Suprapubic skin (tissue), 4 donors: ENCODE results near the gene ZG16. TPM values are rescaled to one million over a fixed set of nuclear protein-coding genes. Genes with fewer than 3 reads are reported as not detected.
"Not testable (repeated sequence)": the region's sequence is repeated elsewhere in the genome, so short reads cannot be mapped to it uniquely, and the experiment has no call there.

Experiments used
- DNase-seq, 2 donors: peaks; one replicate each; pipeline ENCODE4 v3.0.0-alpha.2; 2019; ENCODE audit warnings: low spot score in 2 of 2
- H3K27ac ChIP-seq: fragments of 200-600 bp; sonication (generic); one replicate; pipeline ENCODE4 v1.5.1; 2019
- H3K27me3 ChIP-seq: fragments of 200-600 bp; sonication (generic); one replicate; pipeline ENCODE4 v1.5.1; 2019
- H3K36me3 ChIP-seq: fragments of 200-600 bp; sonication (generic); one replicate; pipeline ENCODE4 v1.5.1; 2019
- H3K4me1 ChIP-seq: fragments of 200-600 bp; sonication (generic); one replicate; pipeline ENCODE4 v1.5.1; 2019
- H3K4me3 ChIP-seq: fragments of 200-600 bp; sonication (generic); one replicate; pipeline ENCODE4 v1.5.1; 2019; ENCODE audit warnings: mild to moderate bottlenecking
- H3K9me3 ChIP-seq: fragments of 200-600 bp; sonication (generic); one replicate; pipeline ENCODE4 v1.5.1; 2019
- CTCF ChIP-seq, 2 donors: fragments of 200-600 bp in 1 of 2; fragments of 450-650 bp in 1 of 2; sonication (generic) in 1 of 2; IDR thresholded peaks; one replicate each; pipeline ENCODE4 v1.5.1; 2016 to 2019; ENCODE audit warnings: antibody characterized with exemption in 2 of 2, mild to moderate bottlenecking in 1 of 2, moderate library complexity in 1 of 2
- EP300 ChIP-seq: sonication (generic); formaldehyde crosslinking; IDR thresholded peaks from one replicate; pipeline ENCODE4 v1.6.1; 2017; ENCODE audit warnings: antibody characterized with exemption
- POLR2A ChIP-seq, 2 donors: fragments of 450-650 bp; IDR thresholded peaks; one replicate each; pipeline ENCODE4 v1.6.1; 2017; ENCODE audit warnings: antibody characterized with exemption in 2 of 2, mild to moderate bottlenecking in 2 of 2, moderate library complexity in 2 of 2
- POLR2AphosphoS5 ChIP-seq, 3 donors: sonication (generic); formaldehyde crosslinking; IDR thresholded peaks; one replicate each; pipeline ENCODE4 v1.6.1; 2017; ENCODE audit warnings: antibody characterized with exemption in 3 of 3
- WGBS: methylation state at CpG from one replicate; pipeline ENCODE4 v1.1.5; 2018; 5-methylcytosine and 5-hydroxymethylcytosine counted together
- total RNA-seq, 4 donors: library from RNA; depleted of rRNA; stranded (reverse); fragments of >200 nt; gene quantifications; one replicate each; pipeline ENCODE4 v1.1.0, GENCODE V29; 2016

The ZG16 gene
- total RNA-seq, 4 donors from 2014 or later, result 0.89 TPM; not detected in 3

- no peaks in the 10 kb centered on the region for H3K4me1 ChIP-seq
- 73% methylated on average over 6 of the region's 6 CpGs for WGBS
- H3K9me3 ChIP-seq, result no peaks in the 10 kb centered on the region
- TF ChIP-seq EP300 (no peak), POLR2A (IDR thresholded peaks at IDR 0.05) (no peak), POLR2AphosphoS5 (IDR thresholded peaks at IDR 0.05) (no peak), CTCF (IDR thresholded peaks at IDR 0.05) (no peak)
- DNase-seq, result no peak
- H3K36me3 ChIP-seq, result no peaks in the 10 kb centered on the region
- H3K4me3 ChIP-seq, result no peak overlapping the region
- no peak overlapping the region for H3K27ac ChIP-seq
- H3K27me3 ChIP-seq, result no peaks in the 10 kb centered on the region
Measured at GRCh38 chr16:29757950-29758466, 20.0 kb upstream of the ZG16 start.

DNA sequence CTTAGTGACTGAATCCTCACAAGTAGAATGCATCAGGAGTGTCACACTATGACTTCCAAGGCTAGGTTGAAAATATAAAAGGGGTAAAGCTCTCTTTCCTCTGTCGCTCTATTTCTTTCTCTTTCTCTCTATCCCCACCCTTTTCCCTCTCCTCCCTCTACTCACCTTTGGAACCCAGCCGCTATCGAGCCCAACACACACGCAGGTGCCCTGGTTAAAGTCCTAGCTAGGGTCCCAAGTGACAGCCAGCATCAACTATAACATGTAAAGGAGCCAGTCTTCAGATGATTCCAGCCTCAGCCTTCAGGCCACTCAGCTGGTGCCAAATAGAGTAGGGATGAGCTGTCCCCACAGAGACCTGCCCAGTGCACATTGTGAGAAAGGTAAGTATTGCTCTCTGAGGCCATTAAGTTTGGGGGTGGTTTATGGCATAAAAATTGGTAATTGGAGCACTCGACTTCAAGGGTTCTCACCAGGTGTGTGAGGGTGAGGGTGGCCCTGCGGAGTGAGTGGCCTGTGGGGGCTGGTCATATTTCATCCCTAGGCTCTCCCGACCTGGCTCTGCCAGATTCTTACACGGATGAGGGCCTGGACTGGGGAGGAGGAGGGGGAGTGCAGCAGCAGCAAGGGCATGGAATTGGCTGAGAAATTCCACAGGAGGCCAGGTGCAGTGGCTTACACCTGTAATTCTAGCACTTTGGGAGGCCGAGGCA lies 17.3 kb upstream of the ZG16 start:
- Histone ChIP-seq H3K27ac (no peak overlapping the region), H3K27me3 (no peaks in the 10 kb centered on the region), H3K4me3 (no peak overlapping the region), H3K4me1 (no peaks in the 10 kb centered on the region), H3K36me3 (no peaks in the 10 kb centered on the region), H3K9me3 (no peaks in the 10 kb centered on the region)
- WGBS, result 69% methylated on average over 9 of the region's 9 CpGs
- DNase-seq, result no peak
- TF ChIP-seq EP300 (no peak), POLR2A (IDR thresholded peaks at IDR 0.05) (no peak), CTCF (IDR thresholded peaks at IDR 0.05) (no peak), POLR2AphosphoS5 (IDR thresholded peaks at IDR 0.05) (no peak)

- H3K36me3 ChIP-seq, H3K27me3 ChIP-seq, H3K27ac ChIP-seq, H3K9me3 ChIP-seq, DNase-seq, H3K4me1 ChIP-seq, H3K4me3 ChIP-seq: not testable (repeated sequence)
- WGBS, result 77% methylated on average over 8 of the region's 8 CpGs
Measured at GRCh38 chr16:29761280-29761651, 16.8 kb upstream of the ZG16 start.

- Histone ChIP-seq H3K27ac (no peak overlapping the region), H3K27me3 (no peaks in the 10 kb centered on the region), H3K36me3 (no peaks in the 10 kb centered on the region), H3K9me3 (no peaks in the 10 kb centered on the region), H3K4me1 (no peaks in the 10 kb centered on the region), H3K4me3 (no peak overlapping the region)
- DNase-seq, result no peak
- 58% methylated on average over 6 of the region's 6 CpGs for WGBS
- no peak for TF ChIP-seq CTCF (IDR thresholded peaks at IDR 0.05)
- TF ChIP-seq POLR2AphosphoS5 (IDR thresholded peaks at IDR 0.05), result no peak
- TF ChIP-seq POLR2A (IDR thresholded peaks at IDR 0.05), result no peak
- TF ChIP-seq EP300, result no peak
Measured at GRCh38 chr16:29761882-29762281, 16.2 kb upstream of the ZG16 start.

DNA sequence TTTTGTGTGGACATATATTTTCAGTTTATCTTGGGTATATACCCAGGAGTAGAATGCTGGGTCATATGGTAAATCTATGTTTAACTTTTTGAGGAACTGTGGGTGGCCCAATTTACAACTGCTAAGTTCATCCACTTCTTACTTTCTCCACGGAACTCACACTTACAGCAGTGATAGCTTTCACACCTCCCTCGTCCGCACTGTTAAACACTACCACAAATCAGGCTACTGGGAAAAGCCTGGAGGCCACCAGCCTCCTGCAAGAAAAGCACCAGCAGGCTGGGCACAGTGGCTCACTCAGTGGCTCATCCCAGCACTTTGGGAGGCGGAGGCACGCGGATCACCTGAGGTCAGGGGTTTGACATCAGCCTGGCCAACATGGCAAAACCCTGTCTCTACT lies 14.7 kb upstream of the ZG16 start:
- Histone ChIP-seq H3K9me3 (no peaks in the 10 kb centered on the region), H3K4me1 (no peaks in the 10 kb centered on the region), H3K27me3 (no peaks in the 10 kb centered on the region), H3K36me3 (no peaks in the 10 kb centered on the region), H3K27ac (no peak overlapping the region), H3K4me3 (no peak overlapping the region)
- 81% methylated on average over 6 of the region's 6 CpGs for WGBS
- TF ChIP-seq CTCF (IDR thresholded peaks at IDR 0.05) (no peak), POLR2AphosphoS5 (IDR thresholded peaks at IDR 0.05) (no peak), POLR2A (IDR thresholded peaks at IDR 0.05) (no peak), EP300 (no peak)
- no peak for DNase-seq
